Dermis blood vessel endothelial cell (primary cell): ENCODE measurements around the gene EPN3. TPM values are rescaled to one million over a fixed set of nuclear protein-coding genes. Genes with fewer than 3 reads are reported as not detected.
A peak's percentile ranks its signal among the peaks of the same experiment; 100 is the strongest.

Source experiments
- DNase-seq: peaks from one replicate; pipeline ENCODE4 v3.0.0; 2010
- total RNA-seq: library from RNA; depleted of rRNA; stranded (reverse); fragments of >200 nt; gene quantifications from 2 replicates; pipeline ENCODE4 v1.2.3, GENCODE V29; 2014

Gene EPN3
- total RNA-seq, 1 donor from 2014 or later: under 0.01 TPM

DNA sequence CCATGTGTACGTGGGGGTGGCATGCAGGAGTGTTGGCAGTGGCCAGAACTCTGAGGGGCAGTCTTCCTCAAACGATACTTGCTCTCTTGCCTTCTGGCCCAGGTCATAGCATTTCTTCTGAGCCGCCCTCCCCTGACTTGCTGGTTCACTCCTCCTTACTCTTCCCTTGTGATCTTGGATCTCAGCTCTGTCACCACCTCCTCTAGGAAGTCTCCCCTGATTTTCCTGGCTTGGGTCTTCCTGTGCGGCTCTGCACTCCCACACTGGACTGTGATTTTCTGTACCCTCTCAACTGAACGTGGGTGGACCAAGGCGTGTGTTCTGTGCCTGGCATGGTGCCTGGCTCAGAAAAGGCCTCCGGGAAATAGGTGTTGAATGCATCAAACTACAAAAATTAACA, 2.9 kb downstream of the EPN3 start:
- no peak for DNase-seq

DNA sequence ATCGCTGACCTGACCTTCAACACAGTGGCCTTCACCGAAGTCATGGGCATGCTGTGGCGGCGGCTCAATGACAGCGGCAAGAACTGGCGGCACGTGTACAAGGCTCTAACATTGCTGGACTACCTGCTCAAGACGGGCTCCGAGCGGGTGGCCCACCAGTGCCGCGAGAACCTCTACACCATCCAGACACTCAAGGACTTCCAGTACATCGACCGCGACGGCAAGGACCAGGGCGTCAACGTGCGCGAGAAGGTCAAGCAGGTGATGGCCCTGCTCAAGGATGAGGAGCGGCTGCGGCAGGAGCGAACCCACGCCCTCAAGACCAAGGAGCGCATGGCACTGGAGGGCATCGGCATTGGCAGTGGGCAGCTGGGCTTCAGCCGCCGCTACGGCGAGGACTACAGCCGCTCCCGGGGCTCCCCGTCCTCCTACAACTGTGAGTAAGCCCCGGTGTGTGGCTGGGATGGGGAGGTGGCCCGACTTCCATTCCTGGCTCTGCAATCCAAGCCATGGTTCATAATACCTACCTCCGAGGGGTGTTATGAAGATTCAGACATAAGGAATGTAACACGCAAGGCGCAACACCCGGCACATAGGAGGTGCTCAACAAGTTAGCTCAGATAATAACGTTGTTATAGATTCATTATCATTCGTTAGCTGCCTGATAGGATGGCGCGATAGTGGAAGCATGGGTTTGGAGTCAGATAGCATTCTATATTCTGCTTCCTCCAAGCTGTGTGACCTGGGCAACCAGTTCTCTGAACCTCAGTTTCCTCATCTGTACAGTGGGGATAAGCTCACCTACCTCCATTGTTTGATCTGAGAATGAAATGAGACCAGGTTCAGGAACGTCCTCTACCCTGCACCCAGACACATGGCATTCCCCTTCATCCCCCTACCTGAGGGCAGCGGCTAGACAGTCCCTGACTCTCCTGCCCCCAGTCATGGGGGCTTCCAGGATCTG, 4.4 kb downstream of the EPN3 start:
- no peak for DNase-seq

DNA sequence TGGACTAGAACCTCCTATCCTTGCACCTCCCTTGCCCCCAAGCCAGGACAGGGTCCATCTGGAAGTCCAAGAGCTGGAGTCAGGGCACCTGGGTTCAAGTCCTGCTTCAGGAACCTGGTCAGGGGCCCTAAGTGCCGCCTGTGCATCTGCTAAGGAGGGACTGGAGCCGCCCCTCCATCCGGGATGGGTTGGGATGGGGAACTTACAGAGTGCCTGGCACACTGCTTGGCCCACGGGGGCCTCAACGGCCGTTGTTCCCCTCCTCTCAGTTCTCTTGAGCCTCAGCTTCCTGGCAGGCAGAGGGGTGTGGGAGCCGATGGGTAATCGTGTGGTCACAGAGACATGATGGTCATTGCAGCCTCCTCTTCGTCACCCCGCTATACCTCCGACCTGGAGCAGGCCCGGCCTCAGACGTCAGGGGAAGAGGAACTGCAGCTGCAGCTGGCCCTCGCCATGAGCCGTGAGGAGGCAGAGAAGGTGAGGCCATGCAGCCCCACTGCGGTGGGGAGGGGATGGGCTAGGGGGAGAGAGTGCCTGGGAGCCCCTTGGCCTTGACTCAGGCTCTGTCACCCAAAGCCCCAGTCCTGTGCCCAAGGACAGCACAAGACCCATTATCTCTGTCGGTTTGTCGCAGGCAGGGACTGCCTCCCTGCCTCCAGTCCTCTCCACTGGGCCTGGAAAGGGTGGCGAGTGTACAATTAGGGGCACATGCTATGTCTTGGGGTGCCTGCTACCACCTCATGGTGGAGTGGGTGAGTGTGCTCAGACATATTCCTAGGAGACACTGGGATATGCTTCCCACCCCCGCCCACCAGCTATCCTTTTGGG, 5.4 kb downstream of the EPN3 start:
- no peak for DNase-seq

DNA sequence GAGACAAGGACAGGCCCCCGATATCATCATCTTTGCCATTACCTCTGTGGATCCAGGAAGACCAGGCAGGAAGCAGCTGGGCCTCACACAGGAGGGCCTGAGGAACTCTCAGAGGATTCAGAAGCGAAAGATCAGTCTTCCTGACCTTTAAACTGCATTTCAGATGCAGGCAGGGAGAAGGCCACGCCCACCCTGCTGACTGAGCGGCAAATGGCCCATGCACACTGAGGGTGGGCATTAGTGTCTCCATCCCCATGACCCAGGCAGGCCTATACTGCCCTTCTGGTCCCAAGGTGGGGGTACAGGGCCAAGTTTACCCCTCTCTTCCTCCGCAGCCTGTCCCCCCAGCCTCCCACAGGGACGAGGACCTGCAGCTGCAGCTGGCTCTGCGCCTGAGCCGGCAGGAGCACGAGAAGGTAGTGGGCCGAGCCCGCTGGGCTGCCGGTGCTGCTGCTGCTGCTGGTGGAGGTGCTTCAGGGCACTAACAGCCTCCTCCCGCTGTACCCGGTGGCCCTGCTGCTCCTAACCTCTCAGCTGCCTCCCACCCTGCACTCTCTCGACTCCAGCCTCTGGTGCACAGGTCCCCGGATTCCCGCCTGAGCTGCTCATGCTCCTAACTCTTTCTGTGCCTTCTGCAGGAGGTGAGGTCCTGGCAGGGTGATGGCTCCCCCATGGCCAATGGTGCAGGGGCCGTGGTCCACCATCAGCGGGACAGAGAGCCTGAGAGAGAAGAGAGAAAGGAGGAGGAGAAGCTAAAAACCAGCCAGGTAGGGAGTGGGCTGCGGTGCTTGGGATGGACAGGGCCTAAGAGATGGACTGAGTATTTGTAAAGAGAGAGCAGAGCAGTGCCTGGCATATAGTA, 6.2 kb downstream of the EPN3 start:
- no peak for DNase-seq

DNA sequence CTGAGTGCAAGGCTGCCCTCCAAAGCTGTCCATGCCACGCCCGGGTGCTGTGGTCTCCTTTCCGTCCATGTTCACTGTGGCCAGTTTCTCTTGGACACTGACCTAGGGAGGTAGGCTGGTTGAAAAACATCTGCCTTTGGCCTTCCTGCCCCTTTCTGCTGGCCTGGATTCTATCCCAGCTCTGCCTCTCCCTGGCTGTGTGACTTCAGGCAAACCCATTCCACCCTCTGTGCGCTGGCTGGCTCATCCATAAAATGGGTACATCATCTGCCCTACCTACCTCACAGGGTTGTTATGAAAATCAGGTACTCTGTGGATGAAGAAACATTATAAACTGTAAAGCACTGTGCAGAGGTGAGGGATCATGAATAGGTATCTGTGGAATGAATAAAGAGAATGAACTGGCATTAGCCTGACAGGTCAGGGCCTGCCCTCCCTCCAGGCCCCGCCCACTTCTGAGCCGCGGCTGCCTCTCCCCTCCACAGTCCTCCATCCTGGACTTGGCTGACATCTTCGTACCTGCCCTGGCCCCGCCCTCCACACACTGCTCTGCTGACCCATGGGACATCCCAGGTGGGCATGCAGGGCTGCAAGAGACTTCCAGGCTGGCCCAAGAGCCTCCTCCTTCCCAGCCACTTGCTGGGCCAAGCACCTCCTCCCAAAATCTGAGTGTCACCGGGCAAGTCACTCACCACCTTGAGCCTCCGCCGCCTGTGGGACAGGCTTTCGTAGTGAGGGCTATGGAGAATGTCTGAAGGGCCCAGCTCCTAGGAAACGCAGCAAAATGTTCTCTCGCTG, 7.4 kb downstream of the EPN3 start:
- DNase-seq: no peak

DNA sequence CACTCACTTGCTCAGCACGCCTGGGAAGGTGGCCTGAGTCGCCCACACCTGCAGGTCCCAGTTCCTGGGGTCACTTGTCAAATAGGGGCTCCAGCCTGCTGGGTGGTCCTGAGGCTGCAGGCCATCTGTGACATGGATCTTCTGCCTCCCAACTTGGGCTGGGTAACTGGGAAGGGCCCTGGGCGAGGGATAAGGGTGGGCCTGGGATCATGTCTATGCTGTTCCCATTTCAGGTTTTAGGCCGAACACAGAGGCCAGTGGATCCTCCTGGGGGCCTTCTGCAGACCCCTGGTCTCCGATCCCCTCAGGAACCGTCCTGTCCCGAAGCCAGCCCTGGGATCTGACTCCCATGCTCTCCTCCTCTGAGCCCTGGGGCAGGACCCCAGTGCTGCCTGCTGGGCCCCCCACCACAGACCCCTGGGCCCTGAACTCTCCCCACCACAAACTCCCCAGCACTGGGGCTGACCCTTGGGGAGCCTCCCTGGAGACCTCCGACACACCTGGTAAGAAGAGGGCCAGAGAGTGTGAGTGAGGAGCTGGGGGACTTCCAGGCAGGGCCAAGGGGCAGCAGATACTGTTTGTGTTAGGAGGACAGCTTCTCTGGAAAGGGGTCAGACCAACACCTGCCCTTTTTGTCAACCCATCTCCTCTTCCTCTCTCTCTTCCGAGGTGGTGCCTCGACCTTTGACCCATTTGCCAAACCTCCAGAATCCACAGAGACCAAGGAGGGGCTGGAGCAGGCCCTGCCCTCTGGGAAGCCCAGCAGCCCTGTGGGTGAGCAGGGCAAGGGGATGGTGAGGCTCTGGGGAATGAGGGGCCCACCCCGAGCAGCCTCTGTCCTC, 8.2 kb downstream of the EPN3 start:
- DNase-seq: no peak

DNA sequence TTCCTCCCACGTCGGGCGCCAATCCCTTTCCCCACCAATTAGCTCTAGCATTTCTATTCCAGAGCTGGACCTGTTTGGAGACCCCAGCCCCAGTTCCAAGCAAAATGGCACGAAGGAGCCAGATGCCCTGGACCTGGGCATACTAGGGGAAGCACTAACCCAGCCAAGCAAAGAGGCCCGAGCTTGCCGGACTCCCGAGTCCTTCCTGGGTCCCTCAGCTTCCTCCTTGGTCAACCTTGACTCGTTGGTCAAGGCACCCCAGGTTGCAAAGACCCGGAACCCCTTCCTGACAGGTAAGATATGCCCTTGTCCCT, 8.8 kb downstream of the EPN3 start:
- no peak for DNase-seq

DNA sequence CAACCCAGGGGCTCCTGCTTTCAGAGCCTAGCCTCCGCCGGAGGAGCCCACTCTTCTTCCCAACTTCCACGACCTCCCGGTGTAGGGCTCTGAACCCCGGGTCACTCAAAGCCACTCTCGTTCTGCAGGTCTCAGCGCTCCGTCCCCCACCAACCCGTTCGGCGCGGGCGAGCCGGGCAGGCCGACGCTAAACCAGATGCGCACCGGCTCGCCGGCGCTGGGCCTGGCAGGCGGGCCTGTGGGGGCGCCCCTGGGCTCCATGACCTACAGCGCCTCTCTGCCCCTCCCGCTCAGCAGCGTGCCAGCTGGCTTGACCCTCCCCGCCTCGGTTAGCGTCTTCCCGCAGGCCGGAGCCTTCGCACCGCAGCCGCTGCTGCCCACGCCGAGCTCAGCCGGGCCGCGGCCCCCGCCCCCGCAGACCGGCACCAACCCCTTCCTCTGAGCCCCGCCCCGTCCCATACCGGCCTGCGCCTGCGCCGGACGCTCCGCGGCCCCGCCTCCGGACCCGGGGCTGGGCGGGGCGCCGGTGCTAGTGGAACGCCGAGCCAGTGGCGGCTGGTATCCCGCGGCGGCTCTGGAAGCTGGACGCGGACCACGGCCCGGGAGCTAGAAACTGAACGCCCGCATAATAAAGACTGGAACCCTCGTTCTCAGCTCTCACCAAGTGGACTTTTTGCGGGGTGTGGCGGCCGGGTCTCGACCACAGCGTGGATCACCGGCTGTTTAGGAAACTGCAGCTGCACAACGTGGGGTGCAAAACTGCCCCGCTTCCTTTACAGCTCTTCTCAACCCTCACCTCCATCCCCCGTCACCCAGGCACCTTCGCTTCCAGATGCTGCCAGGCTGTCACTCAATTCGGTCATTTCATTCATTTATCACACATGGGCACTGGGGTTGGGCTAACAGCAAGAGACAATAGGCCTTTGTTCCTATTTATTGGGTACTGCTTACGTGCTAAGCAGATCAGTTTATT, 9.5 kb downstream of the EPN3 start:
- DNase-seq: peak; percentile 85

DNA sequence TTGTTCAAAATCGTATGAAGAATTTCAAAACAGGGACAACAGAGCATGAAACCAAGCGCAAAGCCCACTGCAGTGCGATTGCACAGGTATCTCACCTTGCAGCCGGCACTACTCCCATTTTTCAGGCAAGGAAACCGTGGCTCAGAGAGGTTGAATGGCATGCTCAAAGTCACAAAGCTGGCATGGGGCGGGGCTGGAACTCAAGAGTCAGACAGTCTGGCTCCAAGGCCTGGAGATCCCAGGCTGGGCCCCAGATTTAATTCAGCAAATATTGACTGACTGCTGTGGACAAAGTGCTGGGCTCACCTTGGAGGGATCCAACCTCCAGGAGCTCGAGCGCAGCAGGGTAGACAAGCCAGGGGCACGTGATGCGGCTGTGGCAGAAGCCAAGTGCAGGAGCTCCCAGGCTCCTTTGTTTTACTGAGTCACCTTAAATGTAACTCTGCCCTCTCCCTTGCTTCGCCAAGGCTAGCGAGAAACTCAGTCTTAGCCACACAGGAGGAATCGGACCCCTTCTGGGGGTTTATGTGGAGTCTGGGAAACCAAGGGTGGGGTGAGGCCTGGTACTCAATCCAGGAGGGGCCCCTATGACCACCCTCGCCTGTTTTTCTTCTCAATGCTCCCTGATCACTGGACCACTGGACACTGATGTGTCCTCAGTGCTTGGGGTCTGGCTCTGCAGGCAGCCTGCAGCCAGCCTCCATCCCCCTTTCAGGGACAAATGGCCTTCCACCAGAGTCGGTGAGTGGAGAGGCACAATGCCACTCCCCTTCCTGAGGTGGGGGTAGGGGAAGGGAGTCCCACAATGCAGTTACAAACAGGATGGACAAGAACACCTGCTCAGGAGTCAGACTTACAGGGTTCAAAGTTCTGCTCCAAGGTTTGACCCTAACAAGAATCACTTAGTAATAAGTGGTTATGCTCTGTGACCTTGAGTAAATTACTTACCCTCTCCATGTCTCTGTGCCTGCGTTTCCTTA, 10.6 kb downstream of the EPN3 start:
- DNase-seq: no peak

DNA sequence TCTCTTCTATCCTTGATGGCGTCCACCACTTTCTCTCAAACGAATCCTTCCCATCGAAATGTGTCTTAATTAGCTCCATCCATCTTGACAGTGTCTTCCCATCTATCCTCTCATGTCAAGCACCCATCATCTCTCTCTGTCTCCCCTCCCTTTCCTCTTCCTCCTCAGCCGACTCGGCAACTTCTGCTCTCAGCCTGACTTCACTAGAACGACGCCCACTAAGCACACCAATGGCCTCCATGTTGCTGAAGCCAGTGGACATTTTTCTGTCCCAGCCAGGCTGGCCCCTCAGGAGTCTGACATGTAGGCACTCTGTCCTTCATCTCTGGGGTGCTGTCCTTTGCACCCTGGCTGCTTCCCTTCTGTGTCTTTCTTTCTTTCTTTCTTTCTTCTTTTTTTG, 12.0 kb downstream of the EPN3 start:
- no peak for DNase-seq

DNA sequence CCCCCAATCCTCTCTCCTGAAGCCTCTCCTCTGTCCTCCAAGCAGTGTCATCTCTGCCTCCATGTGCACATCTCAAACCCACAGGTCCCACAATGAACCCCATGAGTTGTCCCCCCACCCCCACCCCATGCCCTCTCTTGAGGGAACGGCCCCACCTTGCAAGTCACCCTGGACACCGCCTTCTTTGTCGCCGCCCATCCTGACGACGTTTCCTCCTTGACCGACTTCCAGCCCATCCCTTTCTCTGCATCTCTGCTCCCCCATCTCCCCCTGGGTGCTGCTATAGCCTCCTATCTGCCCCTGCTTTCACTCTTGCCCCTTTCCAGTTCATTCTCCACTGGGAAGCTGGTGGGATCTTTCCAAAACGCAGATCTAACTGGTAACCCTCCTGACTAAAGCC, 12.8 kb downstream of the EPN3 start:
- no peak for DNase-seq

DNA sequence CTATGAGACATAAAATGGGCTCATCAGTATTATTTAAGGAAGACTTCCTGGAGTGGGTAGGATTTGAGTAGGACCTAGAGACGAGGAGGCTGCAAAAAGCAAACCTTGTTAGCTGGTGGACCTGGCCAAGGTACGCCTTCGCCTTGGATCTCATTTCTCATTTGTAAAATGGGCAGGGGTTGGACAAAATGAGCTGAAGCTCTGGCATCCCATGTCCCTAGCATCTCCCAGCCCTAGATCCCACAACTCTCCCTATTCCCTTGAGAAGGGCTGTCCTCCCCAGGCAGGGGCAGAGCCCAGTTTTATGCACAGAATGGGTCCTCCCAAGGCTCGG, 14.1 kb downstream of the EPN3 start:
- no peak for DNase-seq

DNA sequence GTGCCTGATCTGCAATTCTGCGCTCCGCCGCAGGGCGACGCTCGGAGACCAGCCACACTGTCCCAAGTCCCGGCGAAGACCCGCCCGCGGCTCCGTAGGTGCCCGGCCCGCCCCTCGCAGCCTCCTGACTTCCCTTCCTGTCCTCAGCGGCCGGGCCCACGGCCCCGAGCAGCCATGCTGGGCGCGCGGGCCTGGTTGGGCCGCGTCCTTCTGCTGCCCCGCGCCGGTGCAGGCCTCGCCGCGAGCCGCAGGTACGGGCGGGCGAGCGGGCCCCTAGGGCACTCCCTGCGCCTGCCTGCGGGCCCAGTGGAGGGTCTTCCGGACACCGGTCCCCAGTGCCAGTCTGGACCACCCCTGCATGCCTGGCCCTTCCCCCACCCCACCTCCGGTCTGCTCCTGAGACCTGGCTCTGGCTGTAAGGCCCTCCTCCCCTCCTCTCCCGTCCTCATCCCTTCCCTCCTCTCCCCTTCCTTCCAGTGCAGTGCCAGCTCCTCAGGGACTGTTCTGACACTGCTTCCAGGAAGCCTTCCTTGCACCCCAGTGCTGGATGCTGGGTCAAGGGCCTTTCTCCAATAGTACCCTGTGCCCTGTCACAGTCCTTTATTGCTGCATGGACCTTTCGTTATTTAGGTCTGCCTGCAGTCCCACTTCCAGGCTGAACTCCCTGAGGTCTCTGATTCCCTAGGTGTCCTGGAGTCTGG, 14.7 kb downstream of the EPN3 start, which contains the start of gene SPATA20:
Gene SPATA20 (plus strand): TSS at position 140 of the 701 bp plus-strand sequence. CDS start 35 bp downstream, at position 175.
- peak; percentile 95 for DNase-seq

DNA sequence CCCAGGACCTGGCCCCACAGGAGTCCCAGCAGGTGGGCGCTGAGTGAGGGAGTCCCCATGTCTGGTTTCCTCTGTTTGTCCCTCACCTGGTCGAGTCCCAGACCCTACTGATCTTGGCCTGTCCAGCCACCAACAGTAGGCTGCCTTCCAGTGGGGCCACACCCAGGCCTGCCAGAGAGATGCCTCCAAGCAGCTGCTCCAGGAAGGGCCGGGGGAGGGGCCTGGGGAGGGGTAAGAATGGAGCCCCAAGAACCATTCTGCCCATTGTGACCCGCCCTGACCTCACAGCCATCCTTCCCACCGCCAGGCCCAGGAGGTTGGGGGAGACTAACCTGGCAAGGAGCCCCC, 15.2 kb downstream of the EPN3 start:
- DNase-seq: no peak

DNA sequence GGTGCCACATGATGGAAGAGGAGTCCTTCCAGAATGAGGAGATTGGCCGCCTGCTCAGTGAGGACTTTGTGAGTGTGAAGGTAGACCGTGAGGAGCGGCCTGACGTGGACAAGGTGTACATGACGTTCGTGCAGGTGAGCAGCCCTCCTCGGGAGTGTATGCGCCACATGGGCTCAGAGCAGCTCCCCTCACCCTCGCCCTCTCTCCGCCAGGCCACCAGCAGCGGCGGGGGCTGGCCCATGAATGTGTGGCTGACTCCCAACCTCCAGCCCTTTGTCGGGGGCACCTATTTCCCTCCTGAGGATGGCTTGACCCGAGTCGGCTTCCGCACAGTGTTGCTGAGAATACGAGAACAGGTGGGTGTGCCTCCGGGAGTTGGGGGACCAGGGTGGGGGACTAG, 16.3 kb downstream of the EPN3 start:
- no peak for DNase-seq

DNA sequence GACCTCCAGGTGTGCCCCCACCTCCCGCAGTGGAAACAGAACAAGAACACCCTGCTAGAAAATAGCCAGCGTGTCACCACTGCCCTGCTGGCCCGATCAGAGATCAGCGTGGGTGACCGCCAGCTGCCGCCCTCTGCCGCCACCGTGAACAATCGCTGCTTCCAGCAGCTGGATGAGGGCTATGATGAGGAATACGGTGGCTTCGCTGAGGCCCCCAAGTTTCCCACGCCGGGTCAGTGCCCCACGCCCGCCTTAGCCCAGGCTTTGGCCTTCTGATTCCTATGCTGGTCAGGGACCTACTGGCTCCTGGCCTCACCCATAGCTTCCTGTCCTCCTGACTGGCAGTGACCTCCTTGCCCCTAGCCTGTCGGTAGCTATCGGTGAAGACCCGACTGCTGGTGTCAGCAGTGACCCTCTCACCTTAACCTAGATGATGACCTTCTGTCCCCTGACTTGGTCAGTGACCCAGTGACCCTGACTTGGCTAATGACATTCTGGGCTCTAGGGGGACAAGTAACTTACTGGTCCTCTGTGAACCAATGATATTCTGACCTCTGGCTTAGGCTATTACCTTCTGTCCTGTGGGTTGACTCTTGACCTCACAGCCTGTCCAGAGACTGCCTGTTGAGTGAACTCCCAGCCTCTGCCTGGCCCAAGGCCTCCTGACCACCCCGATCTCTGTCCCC, 16.9 kb downstream of the EPN3 start:
- DNase-seq: no peak

DNA sequence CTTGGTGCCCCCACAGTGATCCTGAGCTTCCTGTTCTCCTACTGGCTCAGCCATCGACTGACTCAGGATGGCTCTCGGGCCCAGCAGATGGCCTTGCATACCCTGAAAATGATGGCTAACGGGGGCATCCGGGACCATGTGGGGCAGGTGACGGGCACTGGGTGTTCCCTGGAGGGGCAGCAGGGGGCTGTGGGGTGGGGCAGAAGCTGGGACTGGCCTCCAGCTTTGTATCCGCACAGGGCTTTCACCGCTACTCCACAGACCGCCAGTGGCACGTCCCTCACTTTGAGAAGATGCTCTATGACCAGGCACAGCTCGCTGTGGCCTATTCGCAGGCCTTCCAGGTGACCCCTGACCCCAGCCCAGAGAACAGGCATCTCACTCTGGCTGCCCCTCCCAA, 17.4 kb downstream of the EPN3 start:
- no peak for DNase-seq
